D341Med (cell line): ENCODE results near the gene MYG1.

Source experiments
- DNase-seq: peaks from one replicate; pipeline ENCODE4 v3.0.0; 2012; ENCODE audit warnings: low spot score

MYG1 gene

GRCh38 chr12:53299454-53300180 lies at the start of gene MYG1:
MYG1 (plus strand) TSS chr12:53299695; CDS start chr12:53299738, 43 bp downstream.
- peak; percentile 92 for DNase-seq

DNA sequence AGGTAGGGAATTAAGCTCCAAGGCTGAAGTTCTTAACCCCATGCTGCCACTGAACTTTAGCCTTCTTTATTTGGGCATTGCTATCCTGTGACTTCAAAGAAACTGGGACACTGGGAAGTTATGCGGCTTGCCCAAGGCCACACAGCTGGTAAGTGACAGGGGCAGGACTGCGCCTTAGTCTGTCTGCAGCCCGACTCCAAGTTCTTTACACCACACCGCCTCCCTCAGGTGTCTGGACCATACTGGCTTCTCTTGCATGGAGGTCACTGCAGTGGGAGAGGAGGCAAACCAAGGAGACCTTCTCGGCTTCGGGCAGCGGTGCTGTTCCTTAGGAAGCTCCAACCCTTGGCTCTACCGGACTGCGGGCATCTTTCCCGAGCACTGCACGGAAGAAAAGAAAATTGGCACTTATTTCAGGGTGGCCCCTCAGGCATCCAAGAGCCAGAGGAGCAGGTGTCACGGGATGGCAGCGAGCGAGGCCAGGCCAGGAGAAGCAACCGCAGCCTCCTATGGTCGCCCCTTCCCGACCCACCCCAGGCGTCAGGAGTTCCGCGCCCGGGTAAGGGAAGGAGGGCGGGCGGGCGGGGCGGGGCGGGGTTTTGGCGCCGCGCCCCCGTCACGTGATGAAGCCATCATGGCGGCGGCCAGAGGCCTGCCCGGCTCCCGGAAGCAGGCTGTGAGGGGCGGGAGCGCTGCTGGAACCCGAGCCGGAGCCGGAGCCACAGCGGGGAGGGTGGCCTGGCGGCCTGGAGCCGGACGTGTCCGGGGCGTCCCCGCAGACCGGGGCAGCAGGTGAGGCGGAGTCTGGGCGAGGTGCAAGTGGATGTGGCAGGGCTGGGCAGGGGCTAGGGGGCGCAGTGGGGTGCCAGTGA lies 47.8 kb upstream of the MYG1 start:
- peak; percentile 97 for DNase-seq

GRCh38 chr12:53252349-53252916 lies 47.1 kb upstream of the MYG1 start:
- DNase-seq, result peak; percentile 54

GRCh38 chr12:53253298-53253697 lies 46.2 kb upstream of the MYG1 start:
- DNase-seq, result no peak

GRCh38 chr12:53254816-53255545 lies 44.5 kb upstream of the MYG1 start:
- no peak for DNase-seq

GRCh38 chr12:53255996-53256395 lies 43.5 kb upstream of the MYG1 start:
- no peak for DNase-seq

DNA sequence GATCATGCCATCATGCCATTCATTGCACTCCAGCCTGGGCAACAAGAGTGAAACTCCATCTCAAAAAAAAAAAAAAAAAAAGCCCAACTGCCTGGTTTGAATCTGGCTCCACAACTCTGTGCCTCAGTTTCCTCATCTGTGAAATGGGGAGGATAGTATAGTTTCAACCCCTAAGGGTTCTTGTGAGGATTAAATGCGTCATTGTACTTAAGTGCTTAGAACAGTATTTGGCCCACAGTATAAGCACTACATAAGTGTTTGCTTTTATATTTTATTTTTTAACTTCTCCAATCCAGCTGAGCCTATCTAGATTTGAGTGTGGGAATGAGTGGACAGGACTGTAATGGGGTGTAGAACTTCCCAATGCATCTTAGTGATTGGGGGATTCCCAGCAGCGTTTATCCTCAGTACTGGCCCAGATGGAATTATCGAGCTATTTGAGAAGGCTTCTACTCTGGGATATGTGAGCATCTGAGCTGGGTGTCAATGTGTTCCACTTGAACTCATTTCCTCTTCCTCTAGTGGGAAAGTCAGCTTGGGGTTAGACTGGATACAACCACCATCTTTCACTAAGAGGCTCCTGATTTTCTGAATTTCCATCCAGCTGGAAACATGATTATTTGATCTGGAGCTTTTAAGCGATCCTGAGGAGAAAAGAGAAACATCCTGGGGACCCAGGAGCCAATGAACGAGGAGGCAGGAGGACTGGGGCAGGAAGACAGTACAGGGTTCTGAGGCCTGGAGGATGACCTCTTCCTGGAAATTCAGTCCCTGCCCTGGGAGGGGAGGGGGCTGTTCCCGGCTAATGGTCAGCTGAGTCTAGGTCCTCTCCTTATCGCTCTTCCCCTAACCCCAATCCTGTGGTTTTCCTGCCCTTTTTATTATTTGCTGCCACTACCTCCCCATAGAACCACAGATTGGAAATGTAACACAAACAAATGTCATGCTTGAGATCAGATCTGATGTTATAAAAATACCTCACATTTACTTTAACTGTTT lies 40.7 kb upstream of the MYG1 start:
- peak; percentile 22 for DNase-seq

DNA sequence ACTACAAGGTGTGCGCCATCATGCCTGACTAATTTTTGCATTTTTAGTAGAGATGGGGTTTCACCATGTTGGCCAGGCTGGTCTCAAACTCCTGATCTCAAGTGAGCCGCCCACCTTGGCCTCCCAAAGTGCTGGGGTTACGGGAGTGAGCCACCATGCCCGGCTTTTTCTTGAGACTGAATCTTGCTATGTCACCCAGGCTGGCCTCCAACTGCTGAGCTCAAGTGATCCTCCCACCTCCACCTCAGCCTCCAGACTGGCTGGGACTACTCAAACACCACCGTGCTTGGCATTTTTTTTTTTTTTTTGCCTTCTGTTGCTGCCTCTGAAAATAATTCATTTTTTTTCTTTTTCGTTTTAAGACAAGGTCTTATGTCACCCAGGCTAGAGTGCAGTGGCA lies 39.6 kb upstream of the MYG1 start:
- DNase-seq, result no peak

- no peak for DNase-seq
These were observed 33.7 kb upstream of the MYG1 start for GRCh38 chr12:53265783-53266182.

DNA sequence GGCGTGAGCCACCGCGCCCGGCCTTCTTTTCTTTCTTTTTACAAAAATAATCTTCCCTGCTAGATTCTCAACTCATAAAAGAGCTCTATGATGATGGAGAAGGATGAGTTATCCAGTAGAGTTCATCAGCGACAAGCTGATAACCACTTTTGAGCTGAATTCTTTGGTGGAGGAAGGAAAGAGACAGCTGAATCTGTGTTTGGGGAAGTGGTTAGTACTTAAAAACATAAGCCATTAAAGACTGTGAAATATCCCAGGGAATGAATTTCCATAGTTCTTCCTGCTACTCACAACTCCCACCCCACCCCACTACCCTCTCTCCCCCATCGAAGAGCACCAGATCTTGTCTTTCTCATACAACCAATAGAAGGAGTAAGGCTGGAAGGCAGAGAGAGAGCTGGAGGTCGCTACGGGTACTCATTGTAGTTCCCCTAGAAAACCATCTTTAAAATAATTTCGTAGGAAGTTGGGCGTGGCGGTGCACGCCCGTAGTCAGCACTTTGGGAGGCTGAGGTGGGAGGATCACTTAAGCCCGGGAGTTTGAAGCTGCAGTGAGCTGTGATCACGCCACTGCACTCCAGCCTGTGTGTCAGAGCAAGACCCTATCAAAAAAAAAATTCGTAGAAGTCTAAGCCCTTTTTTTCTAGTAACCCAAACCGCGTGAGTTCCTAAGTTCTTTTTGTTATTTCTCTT lies 32.0 kb upstream of the MYG1 start:
- no peak for DNase-seq

- peak; percentile 97 for DNase-seq
These were observed 31.4 kb upstream of the MYG1 start, which contains the start of gene ESPL1 for GRCh38 chr12:53267999-53268629. ESPL1 (plus strand) TSS chr12:53268299; CDS start chr12:53268767, 468 bp downstream.

DNA sequence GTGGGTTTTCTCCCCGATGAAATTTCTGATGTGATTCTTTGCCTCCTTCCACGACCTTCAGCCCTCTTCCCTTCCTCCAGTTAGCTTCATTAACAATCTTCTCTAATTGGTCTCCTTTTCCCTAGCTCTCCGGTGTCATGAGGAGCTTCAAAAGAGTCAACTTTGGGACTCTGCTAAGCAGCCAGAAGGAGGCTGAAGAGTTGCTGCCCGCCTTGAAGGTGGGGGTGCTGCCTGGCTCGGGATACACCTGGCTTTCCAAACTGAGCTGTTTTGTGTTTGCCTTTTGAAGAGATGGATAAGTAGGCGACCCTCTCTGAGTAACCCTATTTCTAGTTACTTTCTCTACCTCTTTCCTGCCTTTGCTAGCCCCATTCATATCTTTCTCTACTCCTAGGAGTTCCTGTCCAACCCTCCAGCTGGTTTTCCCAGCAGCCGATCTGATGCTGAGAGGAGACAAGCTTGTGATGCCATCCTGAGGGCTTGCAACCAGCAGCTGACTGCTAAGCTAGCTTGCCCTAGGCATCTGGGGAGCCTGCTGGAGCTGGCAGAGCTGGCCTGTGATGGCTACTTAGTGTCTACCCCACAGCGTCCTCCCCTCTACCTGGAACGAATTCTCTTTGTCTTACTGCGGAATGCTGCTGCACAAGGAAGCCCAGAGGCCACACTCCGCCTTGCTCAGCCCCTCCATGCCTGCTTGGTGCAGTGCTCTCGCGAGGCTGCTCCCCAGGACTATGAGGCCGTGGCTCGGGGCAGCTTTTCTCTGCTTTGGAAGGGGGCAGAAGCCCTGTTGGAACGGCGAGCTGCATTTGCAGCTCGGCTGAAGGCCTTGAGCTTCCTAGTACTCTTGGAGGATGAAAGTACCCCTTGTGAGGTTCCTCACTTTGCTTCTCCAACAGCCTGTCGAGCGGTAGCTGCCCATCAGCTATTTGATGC lies 30.6 kb upstream of the MYG1 start:
- no peak for DNase-seq

DNA sequence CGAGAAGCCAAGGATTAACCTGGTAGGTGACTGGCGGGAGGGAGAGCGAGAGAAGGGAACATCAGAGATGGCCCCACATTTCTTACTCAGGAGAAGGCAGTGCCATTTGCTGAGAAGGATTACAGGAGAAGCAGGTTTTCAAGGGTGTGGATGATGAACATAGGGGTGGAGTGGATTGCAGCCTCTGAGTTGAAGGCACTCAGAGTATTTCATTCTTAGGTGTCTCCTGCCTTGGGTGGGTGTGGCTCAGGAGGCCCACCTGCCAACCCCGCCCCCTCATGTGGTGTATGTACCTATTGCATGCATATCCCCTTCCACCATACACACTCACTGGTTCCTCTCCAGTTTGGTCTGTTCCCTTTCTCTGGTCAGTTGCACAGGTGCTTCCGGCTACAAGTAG lies 25.1 kb upstream of the MYG1 start:
- DNase-seq, result no peak

DNA sequence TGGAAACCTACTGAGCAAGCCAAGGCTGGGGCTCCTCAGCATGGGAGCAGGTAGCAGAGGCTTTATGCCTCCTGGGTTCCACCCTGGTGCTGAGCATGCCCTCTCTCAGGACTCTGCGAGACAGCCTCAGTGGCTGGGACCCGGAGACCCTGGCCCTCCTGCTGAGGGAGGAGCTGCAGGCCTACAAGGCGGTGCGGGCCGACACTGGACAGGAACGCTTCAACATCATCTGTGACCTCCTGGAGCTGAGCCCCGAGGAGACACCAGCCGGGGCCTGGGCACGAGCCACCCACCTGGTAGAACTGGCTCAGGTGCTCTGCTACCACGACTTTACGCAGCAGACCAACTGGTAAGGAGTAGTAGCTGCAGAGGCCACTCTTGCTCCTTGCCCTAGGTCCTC lies 23.0 kb upstream of the MYG1 start:
- DNase-seq, result no peak

GRCh38 chr12:53277981-53278380 lies 21.5 kb upstream of the MYG1 start:
- DNase-seq, result no peak

DNA sequence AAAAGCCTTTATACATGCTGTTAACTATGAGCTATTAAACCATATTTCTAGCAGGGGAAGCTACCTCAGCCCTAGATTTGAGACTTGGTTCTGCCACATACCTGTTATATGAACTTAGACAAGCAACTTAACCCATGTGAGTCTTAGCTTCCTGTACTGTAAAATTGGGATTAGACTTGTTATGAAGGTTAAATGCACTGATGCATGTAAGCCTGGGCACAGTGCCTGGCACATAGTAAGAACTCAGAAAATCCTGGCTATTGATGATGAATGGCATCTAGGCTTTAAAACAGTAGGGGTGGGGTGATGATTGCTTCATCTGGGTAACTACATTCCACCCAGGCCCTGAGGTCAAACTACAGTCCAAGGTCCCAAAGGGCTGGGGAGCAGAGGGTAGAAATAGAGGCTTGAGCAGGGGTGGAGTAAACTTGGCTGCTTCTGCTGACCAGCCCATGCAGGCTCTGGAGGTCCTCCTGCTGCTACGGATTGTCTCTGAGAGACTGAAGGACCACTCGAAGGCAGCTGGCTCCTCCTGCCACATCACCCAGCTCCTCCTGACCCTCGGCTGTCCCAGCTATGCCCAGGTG lies 20.1 kb upstream of the MYG1 start:
- DNase-seq, result no peak

DNA sequence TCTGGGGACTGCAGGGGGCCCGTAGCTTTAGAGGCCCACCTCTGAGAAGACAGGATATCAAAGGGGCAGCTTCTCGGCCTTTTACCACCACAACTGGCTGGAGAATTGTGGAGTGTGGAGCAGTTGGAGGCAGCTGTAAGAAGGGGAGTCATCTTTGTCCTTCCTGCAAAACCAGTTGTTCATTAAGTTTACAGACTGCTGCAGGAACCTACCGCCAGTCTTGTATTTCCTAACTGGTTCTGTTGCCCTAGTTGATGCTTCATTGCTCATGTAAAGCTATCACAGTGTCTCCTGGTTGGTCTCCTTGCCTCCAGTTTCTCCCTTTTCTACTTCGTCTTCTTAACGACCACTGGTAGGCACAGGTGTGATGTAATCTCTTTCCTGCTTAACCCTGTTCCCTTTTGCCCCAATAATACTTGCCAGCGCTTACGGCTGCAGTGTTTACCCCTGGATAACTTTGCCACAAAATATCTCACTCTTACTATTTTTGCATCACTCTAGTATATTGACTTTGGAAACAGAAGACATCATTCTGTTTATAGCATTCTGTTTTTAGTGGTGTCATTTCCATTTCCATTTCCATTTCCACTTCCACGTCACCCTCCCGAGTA lies 19.5 kb upstream of the MYG1 start:
- DNase-seq, result no peak

GRCh38 chr12:53286448-53286847 lies 13.0 kb upstream of the MYG1 start:
- DNase-seq, result no peak
